ENCODE measurements around the gene NME3. TPM values are rescaled to one million over a fixed set of nuclear protein-coding genes. Genes with fewer than 3 reads are reported as not detected.

The NME3 gene
- total RNA-seq, 4 donors from 2014 or later, result 69.3 to 150 (median 126) TPM

- Histone ChIP-seq H3K9me3 (no peaks in the 10 kb centered on the region), H3K4me3 (no peak overlapping the region), H3K27me3 (no peaks in the 10 kb centered on the region), H3K36me3 (peaks cover 0 to 67% (median 0%) of the 10 kb centered on the region in 3 donors), H3K27ac (no peak overlapping the region), H3K4me1 (no peaks in the 10 kb centered on the region)
- TF ChIP-seq CTCF (IDR thresholded peaks at IDR 0.05) (no peak), POLR2A (IDR thresholded peaks at IDR 0.05) (no peak)
- no peak for DNase-seq
Measured at GRCh38 chr16:1751946-1752345, 19.4 kb downstream of the NME3 start.

GRCh38 chr16:1749152-1750117, 21.9 kb downstream of the NME3 start:
- H3K4me3 ChIP-seq, result no peak overlapping the region
- DNase-seq, result no peak
- no peaks in the 10 kb centered on the region for H3K9me3 ChIP-seq
- no peak for TF ChIP-seq CTCF (IDR thresholded peaks at IDR 0.05)
- no peak for TF ChIP-seq POLR2A (IDR thresholded peaks at IDR 0.05)
- no peaks in the 10 kb centered on the region for H3K4me1 ChIP-seq
- H3K36me3 ChIP-seq, result peaks cover 0 to 86% (median 0%) of the 10 kb centered on the region in 3 donors
- no peaks in the 10 kb centered on the region for H3K27me3 ChIP-seq
- H3K27ac ChIP-seq, result no peak overlapping the region

GRCh38 chr16:1747934-1748333, 23.4 kb downstream of the NME3 start:
- Histone ChIP-seq H3K27me3 (no peaks in the 10 kb centered on the region), H3K4me3 (no peak overlapping the region), H3K9me3 (no peaks in the 10 kb centered on the region), H3K4me1 (no peaks in the 10 kb centered on the region), H3K27ac (no peak overlapping the region), H3K36me3 (peaks cover 0 to 98% (median 0%) of the 10 kb centered on the region in 3 donors)
- no peak for TF ChIP-seq POLR2A (IDR thresholded peaks at IDR 0.05)
- no peak for DNase-seq

- no peak overlapping the region for H3K4me3 ChIP-seq
- TF ChIP-seq POLR2A (IDR thresholded peaks at IDR 0.05), result no peak
- TF ChIP-seq CTCF (IDR thresholded peaks at IDR 0.05), result no peak
- no peak for DNase-seq
- no peaks in the 10 kb centered on the region for H3K9me3 ChIP-seq
- no peak overlapping the region for H3K27ac ChIP-seq
- H3K4me1 ChIP-seq, result no peaks in the 10 kb centered on the region
- no peaks in the 10 kb centered on the region for H3K27me3 ChIP-seq
- peaks cover 0 to 86% (median 0%) of the 10 kb centered on the region in 3 donors for H3K36me3 ChIP-seq
Measured at GRCh38 chr16:1746693-1747195, 24.6 kb downstream of the NME3 start.

- H3K27ac ChIP-seq, result no peak overlapping the region
- H3K9me3 ChIP-seq, result no peaks in the 10 kb centered on the region
- no peaks in the 10 kb centered on the region for H3K4me1 ChIP-seq
- H3K36me3 ChIP-seq, result peaks cover 0 to 80% (median 0%) of the 10 kb centered on the region in 3 donors
- TF ChIP-seq POLR2A (IDR thresholded peaks at IDR 0.05) (no peak), CTCF (IDR thresholded peaks at IDR 0.05) (no peak)
- no peak overlapping the region for H3K4me3 ChIP-seq
- no peak for DNase-seq
- H3K27me3 ChIP-seq, result no peaks in the 10 kb centered on the region
Measured at GRCh38 chr16:1745900-1746692, 25.2 kb downstream of the NME3 start.

Data from Peyer's patch (tissue), 4 donors.